Astrocyte of the cerebellum (primary cell): ENCODE data around the gene COLEC11.

Source experiments
- DNase-seq: peaks from one replicate; pipeline ENCODE4 v3.0.0-alpha.2; 2011; ENCODE audit warnings: low read depth
- H3K4me3 ChIP-seq: 2 replicates; pipeline ENCODE4 v1.5.1; 2011; ENCODE audit warnings: mild to moderate bottlenecking, low read depth, low read length, moderate library complexity
- in situ Hi-C: cut with HindIII; loops from 2 replicates; pipeline ENCODE4 v1.10.0; 2017; ENCODE audit warnings: low sequenced_read_pairs
- TF ChIP-seq, protein P1 (sequence below): IDR thresholded peaks from 2 replicates; pipeline ENCODE4 v1.5.1; 2012; ENCODE audit warnings: low read length, low read depth, moderate library complexity, mild to moderate bottlenecking; ENCODE audit errors: missing control alignments

COLEC11 gene

DNA sequence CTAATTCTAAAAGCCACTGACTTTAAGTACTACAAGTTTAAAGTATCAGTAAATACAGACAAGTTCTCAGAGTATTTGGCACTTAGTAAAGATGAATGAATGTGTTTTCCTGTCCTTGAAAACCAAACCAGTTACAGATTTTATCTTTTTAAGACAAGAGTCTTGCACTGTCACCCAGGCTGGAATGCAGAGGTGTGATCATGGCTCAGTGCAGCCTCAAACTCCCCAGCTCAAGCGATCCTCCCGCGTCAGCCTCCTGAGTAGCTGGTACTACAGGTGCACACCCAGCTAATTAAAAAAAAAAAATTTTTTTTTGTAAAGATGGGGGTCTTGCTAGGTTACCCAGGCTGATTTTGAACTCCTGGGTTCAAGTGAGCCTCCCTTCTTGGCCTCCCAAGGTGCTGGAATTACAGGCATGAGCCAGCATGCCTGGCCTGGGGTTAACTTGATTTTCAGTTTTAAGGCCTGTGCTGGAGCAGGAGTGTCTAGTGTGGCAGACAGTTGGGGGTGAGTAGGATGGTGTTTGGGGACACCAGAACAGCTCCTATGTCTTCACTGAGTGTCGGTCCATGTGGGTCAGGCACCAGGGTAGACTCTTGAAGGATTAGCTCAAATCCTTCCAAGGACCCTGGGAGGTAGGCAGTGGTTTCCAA lies 10.2 kb upstream of the COLEC11 start:
- TF ChIP-seq, protein P1, sequence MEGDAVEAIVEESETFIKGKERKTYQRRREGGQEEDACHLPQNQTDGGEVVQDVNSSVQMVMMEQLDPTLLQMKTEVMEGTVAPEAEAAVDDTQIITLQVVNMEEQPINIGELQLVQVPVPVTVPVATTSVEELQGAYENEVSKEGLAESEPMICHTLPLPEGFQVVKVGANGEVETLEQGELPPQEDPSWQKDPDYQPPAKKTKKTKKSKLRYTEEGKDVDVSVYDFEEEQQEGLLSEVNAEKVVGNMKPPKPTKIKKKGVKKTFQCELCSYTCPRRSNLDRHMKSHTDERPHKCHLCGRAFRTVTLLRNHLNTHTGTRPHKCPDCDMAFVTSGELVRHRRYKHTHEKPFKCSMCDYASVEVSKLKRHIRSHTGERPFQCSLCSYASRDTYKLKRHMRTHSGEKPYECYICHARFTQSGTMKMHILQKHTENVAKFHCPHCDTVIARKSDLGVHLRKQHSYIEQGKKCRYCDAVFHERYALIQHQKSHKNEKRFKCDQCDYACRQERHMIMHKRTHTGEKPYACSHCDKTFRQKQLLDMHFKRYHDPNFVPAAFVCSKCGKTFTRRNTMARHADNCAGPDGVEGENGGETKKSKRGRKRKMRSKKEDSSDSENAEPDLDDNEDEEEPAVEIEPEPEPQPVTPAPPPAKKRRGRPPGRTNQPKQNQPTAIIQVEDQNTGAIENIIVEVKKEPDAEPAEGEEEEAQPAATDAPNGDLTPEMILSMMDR: no peak
- in situ Hi-C loops: no loop called here
- no peak for DNase-seq
- no peak overlapping the region for H3K4me3 ChIP-seq

DNA sequence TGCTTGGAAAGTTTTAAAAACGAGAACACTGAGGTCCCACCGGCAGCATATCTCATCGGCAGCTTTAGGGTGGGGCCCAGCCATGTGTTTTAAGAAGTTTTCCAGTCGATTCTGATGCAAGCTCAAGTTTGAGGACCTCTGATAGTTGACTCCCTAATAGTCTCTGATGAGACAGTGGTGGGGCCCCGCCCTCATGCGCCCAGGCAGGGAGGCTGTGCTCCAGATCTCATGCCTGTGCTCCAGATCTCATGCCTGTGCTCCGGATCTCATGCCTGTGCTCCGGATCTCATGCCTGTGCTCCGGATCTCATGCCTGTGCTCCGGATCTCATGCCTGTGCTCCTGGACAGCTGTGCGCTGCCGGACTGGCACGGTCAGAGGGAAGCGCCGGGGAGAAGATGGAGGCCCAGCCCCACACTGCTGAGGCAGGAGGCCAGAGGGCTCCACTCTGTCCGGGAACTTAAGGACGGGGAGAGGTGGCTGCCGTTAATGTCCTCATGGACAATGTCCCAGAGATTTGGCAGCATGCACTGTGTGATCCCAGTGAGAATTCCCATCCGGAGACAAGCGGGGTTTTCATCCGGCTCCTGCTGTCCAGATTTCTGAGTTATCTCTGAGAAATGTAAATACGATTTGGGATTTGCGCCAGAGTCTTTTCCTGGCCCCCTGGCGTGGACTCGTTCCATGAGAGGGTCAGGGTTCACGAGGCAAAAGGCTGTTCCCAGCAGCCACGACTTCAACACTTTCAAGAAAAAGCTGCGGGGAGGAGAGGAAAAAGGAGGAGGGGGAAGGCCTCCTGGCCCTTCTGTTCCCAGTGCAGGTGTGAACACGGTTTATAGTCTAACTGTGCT lies 9.4 kb upstream of the COLEC11 start:
- DNase-seq: peak; percentile 20
- no peak overlapping the region for H3K4me3 ChIP-seq
- in situ Hi-C loops: no loop called here
- TF ChIP-seq, protein P1: no peak

DNA sequence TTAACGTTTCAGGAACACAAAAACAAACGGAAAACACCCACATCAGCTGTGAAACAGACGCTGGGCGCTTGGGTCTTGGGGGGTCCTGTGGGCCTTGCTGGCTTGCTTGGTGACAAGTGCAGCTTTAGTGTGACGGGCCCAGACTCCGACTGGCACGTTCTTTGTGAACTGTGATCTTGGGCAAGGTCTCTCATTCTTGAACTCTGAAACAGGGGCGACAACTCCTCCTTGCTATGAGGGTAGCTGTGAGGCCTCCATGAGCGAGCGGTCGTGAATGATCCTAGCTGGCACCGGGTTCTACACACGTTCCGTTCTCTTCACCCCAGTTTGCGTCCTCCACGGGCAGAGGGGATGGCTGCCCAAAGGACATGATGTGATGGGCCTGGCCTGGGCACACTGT lies 8.7 kb upstream of the COLEC11 start:
- H3K4me3 ChIP-seq: no peak overlapping the region
- in situ Hi-C loops: no loop called here
- DNase-seq: no peak
- TF ChIP-seq, protein P1: no peak

- H3K4me3 ChIP-seq: no peak overlapping the region
- no peak for DNase-seq
- TF ChIP-seq, protein P1: no peak
- in situ Hi-C loops: no loop called here
These were observed 7.9 kb upstream of the COLEC11 start for GRCh38 chr2:3587021-3587420.

DNA sequence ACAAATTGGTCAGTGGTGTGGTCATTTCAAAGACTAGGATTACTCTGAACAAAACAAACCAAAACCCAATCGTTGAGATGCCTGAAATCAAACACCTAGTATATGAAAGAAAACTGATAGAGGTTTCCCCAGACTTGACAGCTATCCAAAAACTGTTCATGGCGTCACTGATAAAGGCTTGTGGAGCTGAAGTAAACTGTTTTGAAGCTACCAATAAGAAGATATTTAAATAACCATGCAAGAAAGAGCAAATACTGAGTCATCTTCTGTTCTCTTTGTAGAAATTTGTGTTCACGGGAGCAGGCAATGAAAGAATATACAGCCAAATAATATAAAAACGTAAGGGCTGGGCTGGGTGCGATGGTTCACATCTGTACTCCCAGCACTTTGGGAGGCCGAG lies 7.5 kb upstream of the COLEC11 start:
- H3K4me3 ChIP-seq: no peak overlapping the region
- in situ Hi-C loops: no loop called here
- TF ChIP-seq, protein P1: no peak
- no peak for DNase-seq

GRCh38 chr2:3588084-3588483 lies 6.8 kb upstream of the COLEC11 start:
- in situ Hi-C loops: no loop called here
- TF ChIP-seq, protein P1: no peak
- DNase-seq: no peak
- H3K4me3 ChIP-seq: no peak overlapping the region
